Measurements from ENCODE around the gene ARNT2.

DNA sequence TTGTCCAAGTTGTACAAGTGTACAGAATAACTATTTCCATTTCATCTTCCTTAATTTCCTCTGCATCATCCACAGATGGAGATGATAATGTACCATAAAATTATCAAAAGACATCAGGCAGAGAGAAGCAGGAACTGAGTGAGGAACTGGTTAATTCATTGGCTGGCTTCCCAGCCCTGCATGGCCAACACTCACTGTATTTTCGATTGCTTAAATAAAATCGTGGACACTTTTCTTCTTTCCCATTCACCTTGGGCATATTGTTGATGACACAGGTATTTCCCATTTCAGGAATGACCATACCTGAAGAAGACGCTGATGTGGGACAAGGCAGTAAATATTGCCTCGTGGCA is 146.7 kb downstream of the ARNT2 start:
- no peak for TF ChIP-seq YY1 (IDR thresholded peaks at IDR 0.05; ENCODE audit: insufficient read depth, insufficient read length)
- TF ChIP-seq SUZ12 (IDR thresholded peaks at IDR 0.05; ENCODE audit: extremely low read depth, insufficient read depth, insufficient read length): no peak

All from NT2/D1 (cell line).